GM18861 (cell line): ENCODE data around the gene THRB.
"Not testable (repeated sequence)": the region's sequence is repeated elsewhere in the genome, so short reads cannot be mapped to it uniquely, and the experiment has no call there.

ENCODE experiments used
- ATAC-seq: cut with Tn5 transposase; IDR thresholded peaks from one replicate; pipeline ENCODE4 v1.9.1; 2021; ENCODE audit not compliant: unreplicated experiment

Gene THRB

DNA sequence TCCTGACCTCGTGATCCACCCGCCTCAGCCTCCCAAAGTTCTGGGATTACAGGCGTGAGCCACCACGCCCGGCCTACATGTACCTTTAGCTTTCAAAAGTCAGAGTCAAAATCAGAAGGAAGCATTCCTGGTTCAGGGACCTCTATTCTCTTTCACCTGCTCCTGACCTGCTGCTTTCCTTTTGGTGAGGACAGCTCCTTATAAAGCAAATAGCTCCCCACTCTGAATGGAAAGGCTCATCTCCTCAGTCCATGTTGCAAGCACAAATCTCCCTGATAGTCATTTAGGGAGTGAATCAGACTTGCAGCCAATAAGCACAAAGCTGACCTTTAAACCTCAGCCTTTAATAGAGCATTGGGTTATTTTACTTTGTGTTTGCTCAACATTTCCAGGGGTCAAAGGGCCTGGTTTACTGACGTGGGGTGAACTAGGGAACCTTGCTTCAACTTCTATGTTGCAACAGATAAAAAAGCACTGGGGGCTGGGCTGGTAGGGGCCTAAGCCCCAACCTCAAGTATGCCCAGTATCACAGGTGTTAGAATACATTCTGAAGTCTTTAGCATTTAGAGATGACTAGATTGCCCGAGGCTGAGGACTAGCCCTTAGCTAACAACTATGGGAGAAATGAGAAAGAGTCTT lies 43.1 kb downstream of the THRB start:
- ATAC-seq, result no peak

DNA sequence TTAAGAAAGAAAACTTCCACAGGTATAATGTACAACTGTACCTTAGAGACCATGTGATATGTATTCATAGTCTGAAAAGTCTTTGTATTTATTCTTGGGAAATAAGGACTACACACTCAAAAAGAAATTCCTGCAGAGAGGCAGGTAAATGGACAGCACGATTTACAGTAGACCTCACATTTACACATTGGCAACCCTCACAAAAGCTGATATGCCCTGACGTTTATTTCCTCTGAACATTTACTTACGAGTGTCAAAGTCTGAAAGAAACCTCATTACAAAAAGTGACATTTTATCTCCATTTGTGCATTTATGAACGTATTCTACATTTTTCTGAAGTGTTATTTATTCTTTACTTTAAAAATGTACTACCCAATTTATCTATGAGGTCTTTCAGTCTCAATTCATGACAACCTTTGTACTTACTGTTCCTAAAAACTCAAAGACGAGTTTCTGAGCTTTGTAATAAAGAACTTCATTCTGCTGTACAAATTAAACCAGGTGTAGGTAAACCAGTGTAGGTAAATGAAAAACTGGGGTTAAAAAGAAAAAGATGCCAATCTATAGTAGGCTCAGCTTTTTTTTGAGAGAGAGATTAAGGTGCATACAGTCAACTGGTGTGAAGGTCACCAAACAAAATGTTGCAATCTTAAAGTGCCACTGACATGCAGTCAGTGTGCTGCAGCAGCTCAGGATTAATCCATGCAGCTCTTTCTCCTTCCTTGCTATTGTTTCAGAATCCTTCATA lies 44.3 kb downstream of the THRB start:
- ATAC-seq, result no peak

DNA sequence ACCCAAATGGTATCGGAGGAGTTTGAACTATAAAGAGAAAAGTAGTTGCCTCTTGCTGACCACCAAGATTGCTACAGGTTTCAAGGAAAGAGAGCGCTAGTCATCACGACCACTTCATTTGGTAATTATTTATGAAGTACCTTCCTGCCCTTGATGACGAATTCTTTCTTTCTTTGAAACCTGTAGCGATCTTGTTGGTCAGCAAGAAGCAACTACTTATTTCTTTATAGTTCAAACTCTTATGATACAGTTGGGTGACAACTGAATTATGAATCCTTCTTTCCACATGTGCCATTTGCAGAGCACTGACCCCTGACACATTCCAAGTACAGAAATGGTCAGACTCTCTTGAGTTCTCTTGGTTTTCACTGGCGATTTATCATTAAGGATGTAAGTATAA lies 46.8 kb downstream of the THRB start:
- ATAC-seq, result no peak

DNA sequence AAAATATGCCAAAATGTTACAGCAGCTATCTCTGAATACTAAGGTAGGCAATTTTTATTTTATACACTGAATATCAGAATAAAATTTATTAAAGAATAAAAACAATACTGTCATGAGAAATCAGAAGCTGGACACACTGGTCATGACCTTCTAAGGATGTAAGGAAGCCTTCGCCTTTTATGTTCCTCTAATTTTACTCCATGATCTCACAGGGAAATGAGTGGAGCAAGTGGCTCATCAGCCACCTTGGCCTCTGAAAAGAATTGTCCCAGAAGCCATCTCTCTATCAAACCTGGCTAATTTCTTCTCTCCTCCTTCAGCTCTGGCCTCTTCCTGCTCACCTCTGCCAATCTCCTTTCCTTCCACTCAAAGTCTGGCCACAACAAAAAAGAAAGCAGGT lies 48.6 kb downstream of the THRB start:
- no peak for ATAC-seq

DNA sequence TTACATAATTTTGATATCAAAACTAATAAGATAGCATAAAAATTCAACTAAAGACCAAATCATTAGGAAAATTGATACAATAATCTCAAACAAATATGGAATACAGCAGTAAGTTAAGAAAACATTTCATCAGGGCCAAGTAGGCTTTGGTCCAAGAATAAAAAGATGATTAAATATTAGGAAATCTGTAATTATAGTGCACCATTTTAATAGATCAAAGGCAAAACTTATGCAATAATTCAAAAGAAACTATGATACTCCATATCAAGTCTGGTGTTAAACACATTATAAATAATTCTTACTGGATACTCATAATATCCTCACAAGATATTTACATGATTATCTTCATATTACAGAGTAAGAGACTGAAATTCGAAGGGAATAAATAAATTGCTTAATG lies 51.2 kb downstream of the THRB start:
- no peak for ATAC-seq

DNA sequence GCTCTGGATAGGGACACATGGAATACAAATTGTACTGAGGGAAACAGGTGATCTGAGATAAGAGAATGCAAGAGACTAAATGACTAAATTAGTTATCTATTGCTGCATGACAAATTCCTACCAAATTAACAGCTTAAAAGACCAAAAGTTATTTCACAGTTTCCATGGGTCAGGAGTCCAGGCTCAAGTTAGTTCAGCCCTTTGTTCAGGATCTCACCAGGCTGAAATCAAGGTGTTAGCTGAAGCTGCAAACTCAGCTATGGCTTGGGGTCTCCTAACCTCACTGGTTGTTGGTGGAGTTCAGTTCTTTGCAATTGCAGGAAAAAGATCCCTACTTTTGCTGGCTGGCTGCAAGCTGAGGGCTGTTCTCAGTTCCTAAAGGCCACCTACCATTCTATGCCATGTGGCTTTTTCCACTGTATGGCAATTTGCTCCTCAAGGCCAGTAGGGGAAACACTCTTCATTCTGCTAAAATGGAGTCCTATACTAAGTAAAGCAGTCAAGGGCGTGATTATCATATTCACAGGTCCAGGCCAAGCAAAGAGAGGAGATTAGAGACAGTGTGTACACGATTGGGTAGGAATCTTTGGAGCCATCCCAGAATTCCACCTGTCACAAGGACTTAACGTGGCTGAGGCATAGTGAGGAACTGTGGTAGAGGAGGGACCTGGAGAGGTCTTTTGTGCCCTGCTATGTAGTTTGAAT lies 53.7 kb downstream of the THRB start:
- no peak for ATAC-seq

DNA sequence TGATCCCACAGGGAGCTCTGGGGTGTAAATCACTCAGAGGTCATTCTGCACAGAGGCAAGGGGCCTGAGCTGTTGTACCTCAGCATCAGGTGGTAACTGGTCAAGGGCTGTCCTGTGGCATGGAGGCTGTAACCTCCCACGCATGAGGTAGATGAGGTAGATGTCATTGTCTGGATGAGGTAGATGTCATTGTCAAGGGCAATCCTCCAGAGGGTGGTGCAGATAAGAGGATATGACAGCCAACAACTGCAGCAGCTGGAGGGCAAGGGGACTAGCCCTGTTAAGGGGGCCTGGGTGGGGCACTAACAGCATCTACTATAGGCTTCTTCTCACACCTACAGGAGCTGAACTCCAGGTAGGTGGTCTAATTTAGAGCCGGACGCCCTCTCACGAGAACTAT lies 55.6 kb downstream of the THRB start:
- no peak for ATAC-seq

DNA sequence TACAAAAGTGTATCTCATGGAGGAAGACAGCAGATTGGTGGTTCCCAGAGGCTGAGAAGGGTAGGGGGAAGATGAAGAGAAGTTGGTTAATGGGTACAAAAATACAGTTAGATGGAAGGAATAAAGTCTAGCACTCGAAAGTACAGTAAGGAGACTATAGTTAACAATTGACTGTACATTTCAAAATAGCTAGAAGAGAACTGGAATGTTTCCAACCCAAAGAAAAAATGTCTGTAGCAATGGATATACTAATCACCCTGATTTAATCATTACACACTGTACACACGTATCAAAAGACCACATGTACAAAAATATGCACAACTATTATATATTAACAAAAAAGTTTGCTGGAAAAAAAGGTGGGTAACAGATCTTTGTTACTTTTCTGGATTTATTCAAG lies 57.3 kb downstream of the THRB start:
- no peak for ATAC-seq

DNA sequence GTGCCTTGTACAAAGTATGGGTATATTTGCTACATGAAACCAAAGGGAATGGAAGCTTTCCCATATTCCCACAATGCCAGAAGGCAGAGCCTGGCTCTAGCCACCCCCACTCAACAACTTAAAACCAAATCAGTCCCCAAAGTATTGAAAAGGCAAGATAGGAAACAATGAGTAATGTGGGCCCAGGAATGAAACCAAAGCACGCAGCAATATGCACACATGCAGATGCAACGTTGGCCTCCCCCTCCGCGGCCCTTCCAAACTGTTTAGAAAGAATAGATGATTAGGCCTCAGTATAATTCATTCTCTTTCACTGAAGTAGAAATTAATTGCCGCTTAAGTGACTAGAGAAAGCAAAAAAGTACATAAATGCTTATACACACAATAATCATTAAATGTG lies 59.1 kb downstream of the THRB start:
- ATAC-seq, result no peak

DNA sequence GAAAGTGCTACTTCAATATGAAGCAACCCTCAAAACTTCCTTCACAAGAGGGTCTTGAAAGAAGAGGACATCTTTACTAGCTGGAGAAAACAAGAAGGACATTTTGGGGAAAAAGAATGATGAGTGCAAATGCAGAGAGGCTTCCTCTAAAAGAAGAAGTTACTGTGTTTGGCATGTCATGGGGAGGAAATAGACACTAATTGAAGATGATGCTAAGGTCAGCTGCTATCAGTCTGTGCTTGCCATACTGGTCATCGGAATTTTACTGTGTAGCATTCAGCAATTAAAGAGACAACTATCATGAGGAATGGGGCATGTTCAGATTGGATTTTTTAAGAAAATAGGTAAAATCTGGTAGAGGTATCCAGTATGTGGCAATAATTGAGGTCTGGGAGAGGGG lies 60.0 kb downstream of the THRB start:
- ATAC-seq, result no peak

DNA sequence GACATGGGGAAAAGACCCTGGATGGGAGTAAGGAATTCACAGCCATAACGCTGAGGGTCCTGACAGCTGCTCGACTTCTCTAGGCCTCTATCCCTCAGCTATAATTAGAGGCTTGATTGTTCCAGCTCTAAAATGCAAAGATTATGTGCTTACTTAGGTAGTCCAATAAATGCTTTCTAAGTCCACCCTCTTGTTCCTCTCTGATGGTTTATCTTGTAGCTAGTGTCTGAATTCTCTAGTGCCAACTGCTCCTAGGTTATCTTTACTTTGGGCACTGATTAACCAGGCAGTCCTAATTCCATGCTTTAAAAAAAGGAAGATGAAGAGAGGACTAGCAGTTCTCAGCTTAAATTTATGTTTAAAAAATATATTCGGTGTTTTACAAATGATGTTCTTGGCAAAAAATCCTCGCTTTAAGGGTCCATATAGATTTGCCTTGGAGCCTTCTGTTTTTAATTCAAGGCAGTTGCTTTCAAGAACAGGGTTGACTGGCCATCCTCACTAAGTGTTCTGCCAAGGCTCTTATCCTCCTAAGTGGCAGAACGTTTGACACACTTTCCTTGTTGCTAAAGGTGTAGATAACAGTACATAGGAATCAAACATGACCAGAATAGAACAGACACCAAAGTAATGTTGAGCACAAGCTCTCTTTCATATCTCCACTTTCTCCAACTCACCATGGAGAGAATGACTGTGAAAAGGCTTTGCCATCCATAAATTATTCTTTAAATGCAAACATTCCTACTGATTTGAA lies 60.6 kb downstream of the THRB start:
- no peak for ATAC-seq

DNA sequence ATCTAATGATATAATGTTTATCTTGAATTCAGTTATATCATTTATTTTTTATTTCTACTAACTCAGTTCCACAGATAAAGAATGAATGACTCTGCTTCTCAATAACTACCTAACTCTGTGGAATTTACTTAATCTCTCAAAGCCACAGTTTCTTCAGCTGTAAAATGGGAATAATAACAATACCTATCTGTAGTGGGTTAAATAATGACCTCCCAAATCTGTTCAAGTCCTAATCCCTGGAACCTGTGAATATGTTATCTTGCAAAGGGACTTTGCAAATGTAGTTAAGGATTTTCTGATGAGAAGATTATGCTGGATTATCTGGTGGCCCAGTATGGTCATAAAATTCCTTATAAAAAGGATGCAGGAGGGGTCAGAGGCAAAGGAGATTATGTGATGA lies 61.7 kb downstream of the THRB start:
- ATAC-seq, result no peak

DNA sequence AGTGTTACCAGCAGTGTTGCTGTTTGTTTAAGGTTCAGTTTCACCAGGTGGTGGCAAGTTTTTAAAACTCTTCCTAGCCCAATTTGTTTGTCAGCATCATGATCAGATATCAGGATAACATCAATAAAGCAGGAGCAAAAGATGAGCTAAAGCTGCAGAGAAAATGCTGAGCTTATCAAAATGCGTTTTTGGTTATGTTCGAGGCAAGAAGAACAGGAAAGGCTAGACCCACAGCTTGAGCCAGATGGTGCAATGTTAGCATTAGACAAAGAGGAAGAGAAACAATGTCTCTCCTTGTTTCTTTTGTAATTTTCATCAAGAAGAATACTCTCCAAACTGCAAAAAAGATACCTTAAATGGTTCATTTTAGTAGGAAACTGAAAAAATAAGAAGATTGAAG lies 66.2 kb downstream of the THRB start:
- ATAC-seq, result no peak

DNA sequence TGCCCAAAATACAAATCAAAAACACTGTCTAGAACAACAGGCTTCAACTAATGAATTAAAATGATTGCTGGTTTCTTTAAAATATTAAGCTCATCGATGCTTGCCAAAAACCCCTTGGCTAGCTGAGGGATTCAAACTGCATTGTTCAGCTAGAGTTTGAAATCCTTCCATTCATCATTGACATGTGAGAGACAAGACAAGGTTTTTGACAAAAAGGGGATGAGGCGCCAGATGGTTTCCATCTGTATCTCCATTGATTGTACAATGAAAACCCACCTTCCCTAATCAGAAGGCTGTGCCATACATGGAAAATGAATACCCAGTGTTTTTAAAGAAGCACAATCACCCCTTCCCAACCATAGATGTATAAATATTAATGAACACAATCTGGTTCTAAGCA lies 67.8 kb downstream of the THRB start:
- no peak for ATAC-seq

DNA sequence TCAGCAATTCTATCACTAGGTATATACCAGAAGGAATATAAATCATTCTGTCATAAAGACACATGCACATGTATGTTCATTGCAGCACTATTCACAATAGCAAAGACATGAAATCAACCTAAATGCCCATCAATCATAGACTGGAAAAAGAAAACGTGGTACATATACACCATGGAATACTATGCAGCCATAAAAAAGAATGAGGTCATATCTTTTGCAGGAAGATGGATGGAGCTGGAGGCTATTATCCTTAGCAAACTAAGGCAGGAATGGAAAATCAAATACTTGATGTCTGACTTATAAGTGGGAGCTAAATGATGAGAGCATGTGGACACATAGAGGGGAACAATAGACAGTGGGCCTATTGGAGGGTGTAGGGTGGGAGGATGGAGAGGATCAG lies 73.8 kb downstream of the THRB start:
- not testable (repeated sequence) for ATAC-seq

DNA sequence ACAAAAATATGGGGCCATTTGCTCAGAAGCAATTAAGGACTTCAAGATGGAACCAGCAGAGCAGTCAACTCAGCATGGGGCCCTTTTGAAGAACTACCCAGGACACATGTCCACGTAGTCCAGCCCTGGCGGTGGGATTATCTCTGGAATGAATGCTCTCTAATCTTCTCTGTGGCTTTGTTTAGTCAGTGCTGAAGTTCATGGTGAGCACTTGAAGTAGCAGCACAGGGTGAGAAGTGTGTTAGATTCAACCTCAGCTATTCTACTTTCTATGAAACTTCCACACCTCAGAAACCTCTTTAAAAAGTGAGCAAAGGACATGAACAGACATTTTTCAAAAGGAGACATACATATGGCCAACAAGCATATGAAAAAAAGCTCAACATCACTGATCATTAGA lies 74.4 kb downstream of the THRB start:
- no peak for ATAC-seq

DNA sequence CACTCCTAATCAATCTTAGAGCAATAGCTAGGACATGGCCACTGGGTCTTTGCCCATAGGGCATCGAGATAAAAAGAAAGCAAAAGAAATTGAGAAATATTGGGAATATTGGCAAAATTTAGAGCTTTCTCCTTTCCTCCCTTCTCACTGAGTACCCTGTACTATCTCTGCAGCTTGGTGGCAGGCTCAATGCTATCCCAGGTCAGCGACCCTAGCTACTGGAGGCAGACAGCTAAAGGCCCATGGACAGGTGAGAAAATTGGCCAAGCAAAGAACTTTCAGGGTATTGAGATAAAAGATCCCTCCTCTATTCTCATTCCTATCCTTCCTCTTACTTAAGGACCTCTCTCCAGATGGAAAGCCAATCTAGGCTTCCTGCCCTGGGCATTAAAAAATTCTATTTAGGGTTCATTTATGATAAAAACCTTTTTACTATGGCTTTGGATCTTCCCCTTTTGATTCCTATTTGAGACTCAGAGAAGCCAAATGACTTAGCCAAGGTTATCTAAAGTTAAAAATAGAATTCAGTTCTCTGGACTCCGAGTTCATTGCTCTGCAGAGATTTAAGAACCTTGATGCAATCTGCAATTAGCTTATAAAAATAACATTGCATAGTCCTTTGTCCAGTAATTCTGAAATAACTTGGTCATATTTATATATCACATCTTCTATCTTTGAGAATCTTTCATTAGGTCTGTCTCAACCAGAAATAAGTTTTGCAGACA lies 75.4 kb downstream of the THRB start:
- ATAC-seq, result no peak

DNA sequence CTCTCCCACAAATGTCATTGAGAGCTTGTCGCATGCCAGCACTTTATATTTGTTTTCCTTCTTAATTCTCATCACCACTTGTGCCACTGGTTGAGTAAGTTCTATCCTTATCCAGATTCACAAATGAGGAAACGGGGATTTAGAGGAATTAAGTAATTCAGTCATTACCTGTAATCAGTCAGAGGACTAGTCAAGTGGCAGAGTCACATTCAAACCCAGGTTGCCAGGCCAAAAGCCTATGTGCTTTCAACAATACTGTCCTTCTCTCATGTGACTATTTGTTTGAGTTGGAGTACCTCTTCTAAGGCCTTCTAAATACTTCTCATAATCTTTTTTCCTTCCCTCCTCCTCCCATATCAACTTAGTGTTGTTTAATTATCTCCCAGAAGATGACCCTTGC lies 76.9 kb downstream of the THRB start:
- no peak for ATAC-seq

DNA sequence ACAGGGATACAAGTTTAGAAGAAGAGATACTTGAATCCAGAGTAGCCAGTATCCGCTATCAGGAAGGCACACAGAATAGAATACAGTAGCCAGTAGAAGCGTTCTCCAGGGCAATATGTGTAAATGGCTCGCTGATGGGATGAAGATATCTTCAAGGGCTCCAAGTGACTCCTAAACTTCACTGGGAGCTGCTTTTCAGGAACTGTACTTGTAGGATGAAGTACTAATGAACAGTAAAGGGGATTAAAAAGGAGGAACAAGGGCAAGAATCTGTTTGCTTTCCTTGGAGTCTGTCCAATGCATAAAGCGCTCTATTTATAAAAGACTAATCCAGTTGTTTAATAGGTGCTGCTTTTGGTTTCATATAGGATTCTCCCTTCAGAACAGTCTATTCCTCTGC lies 78.4 kb downstream of the THRB start:
- no peak for ATAC-seq

DNA sequence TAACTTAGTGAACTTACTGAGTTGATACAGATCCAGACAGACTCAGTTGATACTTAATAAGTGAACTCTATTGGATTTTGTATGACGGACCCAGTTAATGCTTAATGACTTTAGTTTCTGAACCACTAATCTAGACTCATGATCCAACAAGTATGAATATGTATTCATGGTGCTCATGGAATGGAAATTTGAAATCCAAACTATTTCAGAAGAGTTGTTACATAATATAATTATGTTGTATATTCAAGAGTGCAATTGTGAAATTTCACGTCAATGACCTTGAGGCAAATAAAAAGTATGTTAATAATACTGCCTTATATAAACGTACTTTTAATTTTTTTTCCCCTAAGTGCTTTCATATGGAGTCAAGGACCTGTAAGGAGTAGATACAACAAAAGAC lies 78.8 kb downstream of the THRB start:
- no peak for ATAC-seq

DNA sequence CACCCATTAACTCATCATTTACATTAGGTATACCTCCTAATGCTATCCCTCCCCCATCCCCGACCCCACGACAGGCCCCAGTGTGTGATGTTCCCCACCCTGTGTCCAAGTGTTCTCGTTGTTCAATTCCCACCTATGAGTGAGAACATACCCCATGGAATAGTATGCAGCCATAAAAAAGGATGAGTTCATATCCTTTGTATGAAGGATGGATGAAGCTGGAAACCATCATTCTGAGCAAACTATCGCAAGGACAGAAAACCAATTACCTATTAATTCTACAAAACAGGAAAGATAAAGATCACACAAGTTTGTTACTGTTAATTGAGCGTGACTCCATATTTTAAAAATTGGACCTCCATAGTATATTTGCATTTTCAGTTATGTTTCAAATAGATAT lies 81.0 kb downstream of the THRB start:
- ATAC-seq, result not testable (repeated sequence)
